GM04504 (cell line): Measurements from ENCODE around the gene DUSP22.
"Not testable (repeated sequence)": the region's sequence is repeated elsewhere in the genome, so short reads cannot be mapped to it uniquely, and the experiment has no call there.

ENCODE experiments used
- DNase-seq: peaks from one replicate; pipeline ENCODE4 v3.0.0-alpha.2; 2012; ENCODE audit warnings: low read depth

DUSP22 gene

DNA sequence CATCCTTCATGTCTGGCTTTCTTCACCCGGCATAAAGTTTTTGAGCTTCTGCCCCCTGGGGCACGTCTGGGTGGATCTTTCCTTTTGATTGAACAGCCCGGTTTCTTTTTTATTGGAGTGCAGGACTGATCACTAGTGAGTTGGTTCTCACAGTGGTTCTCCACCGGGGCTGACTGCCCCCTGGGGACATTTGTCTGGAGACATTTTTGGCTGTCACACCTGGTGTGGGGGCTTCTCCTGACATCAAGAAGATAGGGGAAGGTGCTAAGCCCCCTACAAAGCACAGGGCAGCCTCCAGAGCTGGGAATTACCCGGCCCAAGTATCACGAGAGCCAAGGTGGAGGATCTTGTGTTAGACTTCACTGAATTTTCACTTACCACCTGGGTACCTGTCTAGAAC lies 73.5 kb downstream of the DUSP22 start:
- no peak for DNase-seq

DNA sequence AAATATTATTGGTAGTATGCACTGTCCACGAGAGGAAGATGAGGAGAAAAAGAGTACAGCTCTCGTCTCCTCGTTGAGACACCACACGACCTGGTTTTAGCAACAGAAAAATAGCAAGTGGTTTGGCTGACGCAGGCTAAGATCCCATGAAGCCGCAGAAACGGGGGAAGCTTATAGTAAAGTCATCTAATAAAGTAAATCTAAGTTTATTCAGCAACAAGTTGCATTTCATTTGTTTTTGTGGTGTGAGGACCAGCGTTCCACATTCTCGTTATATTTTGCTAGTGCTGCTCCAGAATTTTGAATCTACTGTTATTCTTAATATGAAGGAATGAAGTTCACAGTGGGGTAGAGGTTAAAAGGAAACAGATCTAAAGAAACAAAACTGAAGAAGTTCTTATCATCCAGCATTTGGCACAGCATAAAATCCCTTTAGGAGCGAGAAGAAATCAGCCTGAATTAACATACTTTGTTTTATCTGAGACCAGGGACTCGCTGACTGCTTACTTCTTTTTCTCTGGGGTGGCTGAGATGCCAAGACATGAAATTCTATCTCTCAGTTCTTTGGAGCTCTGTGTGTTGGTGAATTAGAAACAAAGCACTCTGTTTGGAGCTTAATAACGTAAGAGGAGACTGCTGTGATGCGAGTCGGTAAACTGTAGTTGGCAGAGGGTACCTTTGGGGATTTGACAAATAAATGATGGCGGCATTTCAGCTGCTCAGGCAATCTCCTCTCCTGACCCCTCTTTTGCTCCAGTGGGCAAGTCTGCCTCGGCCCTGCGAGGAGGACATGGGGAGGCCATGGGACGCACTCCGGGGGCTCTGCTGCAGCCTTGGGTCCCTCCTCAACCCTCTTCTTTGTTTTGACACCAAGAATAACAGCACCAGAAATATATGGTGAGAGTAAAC lies 74.4 kb downstream of the DUSP22 start:
- no peak for DNase-seq

DNA sequence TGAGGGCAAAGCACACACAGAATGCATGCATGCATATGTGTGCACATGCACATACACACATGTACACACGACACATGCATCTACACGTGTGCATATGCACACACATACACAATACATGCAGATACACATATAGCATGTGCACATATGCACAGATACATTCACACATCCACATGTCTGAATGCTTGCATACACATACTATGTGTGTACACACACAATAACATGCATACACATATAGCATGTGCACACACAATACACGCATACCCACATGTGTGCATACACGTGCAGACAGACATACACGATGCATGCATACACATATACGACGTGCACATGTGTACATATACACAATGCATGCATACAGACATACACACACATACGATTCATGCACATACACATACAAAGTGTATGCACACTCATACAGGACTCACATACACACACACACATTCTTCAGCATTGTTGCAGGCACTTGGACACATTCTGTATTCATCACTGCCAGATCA lies 75.1 kb downstream of the DUSP22 start:
- no peak for DNase-seq

DNA sequence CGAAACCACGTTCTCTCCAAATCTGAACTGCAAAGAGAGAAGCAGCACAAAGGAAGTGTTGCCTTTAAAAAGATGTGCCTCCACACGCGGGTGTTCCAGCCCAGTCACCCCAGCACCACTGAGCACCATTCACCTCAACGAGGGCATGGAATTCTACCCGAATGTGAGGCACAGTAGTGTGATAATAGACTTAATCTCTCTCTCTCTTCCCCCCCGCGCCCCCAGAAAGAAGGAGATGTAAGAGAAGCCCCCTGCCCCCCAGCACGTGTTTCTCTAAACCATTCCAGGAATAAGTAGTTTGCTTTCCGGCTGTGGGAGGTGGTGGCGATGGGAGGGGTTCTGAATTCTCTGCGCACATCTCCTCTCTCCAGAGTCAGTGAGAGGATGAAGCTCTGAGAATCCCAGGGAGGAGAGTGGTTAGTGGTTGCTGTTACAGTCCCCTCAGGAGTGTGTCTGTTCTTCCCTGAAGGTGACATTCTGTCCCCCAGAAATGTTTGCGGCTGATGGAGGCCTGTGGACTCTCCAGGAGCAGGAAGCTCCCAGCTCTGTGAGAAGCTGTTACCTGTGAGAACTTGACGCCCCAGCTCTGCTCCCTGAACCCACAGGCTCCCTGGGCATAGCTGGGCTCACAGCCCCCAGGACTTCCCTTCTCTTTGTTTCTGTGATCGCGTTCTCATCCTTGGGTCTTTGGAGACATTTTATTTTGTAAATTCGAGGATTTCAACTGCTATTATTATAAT lies 75.8 kb downstream of the DUSP22 start:
- DNase-seq = no peak

DNA sequence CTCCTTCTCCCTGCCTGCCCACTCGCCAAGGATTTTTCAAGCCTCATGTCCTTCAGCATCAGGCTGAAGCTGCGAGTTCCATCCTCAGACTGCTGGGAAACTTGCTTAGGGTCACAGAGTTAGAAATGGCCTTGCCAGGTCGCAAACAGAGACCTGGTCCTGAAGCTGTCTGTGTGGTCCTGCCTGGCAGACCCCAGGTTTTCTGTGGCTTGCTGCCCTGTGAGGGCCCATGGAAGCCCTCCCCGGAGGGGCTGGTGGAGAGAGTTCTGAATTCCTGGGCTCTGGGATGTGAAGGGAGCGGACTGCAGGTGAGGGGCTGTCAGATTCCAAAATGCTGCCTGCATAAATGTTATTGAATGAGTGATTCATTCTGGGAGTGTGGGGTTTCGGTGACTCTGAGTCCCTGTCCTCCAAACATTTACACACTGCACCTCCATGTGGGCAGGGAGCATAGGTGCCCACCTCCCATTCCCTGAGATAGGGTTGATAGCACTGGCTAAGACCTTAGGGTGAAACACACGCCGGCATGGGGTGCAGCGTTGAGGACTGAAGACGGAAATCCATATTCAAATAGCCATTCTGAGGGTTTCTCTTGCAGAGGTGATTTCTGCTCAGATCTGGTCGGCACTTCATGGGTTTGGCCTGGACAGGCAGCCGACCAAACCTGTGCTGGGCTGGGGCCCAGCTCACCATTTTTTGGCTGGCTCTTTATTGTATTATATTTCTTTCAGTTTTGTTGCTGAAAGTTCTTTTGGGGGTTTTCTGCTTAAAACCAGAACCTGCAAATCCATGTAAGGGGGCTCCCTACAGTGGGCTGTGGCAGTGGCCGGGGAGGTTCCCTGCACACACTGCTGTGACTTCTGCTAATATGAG lies 77.5 kb downstream of the DUSP22 start:
- DNase-seq = no peak

DNA sequence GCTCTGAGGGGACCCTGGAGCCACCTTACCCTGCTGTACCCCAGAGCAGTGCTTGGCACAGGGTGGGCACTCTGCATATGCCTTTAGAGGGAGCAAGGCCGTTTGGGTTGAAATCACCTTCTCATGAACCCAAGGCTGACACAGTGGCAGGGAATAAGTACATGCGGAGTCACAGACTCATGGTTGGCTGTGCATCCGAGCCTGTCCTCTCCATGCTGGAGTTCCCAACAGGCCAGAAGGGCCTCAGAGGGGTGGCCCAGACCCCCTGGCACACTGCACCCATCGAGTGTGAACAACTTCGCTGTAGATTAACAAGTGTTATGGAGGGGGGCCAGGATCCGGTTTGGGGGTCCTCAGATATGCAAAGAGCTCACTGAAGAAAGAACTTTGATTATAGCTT lies 78.3 kb downstream of the DUSP22 start:
- DNase-seq = no peak

DNA sequence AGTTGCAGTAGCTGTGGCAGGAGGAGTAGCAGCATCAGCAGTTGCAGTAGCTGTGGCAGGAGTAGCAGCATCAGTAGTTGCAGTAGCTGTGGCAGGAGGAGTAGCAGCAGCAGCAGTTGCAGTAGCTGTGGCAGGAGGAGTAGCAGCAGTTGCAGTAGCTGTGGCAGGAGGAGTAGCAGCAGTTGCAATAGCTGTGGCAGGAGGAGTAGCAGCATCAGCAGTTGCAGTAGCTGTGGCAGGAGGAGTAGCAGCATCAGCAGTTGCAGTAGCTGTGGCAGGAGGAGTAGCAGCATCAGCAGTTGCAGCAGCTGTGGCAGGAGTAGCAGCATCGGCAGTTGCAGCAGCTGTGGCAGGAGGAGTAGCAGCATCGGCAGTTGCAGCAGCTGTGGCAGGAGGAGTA lies 79.6 kb downstream of the DUSP22 start:
- DNase-seq = not testable (repeated sequence)

DNA sequence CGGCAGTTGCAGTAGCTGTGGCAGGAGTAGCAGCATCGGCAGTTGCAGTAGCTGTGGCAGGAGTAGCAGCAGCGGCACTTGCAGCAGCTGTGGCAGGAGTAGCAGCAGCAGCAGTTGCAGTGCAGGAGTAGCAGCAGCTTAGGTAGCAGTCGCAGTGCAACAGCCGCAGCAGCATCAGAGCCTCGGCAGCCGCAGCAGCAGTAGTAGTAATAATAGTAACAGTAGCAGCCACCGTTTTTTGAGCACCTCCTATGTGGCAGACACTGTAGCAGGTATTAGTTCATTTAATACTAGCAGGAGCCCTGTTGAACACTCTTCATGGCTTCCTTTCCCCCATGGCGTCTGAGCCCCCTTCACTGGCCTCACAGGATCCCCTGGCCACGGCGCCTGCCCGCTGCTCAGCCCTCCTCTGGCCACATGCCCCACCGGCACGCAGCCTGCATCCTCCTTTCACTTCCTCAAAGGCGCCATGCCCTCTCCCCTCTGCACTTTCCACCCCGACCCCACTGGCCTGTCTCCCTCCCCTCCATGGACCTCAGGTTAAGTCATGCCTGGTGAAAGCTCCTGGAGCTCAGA lies 80.1 kb downstream of the DUSP22 start:
- no peak for DNase-seq

DNA sequence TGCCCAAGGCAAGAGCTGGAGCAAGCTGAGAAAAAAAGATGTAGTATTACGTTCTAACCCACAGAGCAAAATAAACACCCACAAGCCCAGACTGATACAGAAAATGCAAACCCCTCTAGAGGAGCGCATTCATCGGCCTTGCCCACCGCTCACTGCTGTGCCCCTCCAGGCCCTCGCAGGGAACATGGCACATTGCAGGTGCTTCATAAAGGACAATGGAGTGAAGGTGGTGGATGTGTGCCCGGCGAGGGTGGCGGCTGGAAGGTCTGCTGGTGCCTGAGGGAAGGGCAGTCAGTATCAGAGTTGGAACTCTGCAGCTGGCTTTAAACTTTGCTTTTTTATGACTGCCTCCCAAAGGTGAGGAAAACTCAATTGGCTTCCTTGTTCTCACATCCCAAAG lies 80.7 kb downstream of the DUSP22 start:
- no peak for DNase-seq

DNA sequence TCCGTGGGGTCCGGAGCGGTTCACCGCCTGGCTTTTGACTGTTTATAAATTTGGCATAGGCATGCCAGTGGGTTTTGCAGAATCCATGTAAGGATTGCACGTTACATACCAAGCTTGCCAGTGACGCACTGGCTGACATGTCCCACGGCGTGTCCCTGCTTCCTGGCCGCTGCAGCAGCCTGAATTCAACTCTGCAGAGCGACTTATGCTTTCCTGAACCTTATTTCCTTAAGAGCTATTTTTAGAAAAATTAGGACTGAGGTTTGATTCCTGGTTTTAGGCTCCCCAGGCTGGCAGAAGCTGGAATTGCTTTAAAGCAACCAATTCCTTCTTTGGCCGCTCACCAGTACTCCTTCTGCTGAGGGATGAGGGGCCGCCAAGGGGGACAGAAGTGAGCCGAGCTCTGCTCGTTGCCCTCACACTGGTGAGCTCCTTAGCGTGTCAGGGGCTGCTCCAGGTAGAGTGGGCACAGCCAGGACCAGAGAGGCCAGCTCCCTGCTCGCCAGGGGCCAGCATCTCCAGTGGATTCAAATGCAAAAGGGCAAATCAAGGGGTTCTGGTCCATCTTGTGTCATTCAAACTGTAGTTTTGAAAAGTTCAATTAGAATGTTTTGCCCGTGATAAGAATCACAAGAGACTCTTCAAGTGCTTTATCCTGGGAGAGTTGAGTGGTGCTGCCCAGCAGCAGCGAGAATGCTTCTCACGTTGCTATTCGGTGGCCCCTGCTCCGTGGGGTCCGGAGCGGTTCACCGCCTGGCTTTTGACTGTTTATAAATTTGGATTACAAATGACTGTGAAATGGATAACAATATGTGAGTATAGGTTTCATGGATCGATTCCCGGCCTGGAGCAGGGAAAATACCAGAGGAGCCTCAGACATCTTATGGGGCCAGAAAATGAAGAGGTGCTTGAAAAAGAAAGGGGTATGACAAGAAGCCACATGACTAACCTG lies 81.8 kb downstream of the DUSP22 start:
- DNase-seq = no peak

DNA sequence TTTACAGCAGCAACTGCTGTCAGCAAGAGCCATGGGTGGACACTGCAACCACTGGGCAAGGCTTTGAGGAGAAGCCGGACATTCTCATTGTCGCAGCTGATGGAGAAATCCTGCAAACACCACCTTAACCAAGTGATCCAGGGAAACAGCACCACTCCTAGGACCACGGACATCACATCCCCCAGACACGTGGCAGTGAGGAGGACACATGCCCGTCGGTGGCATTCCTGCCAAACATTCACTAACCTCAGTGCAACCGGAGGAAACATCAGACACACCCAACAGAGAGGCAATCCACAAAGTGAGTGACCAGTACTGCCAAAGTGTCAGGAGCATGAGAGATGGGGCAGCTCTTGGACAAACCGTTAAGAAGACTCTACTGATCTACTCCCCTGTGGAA lies 82.7 kb downstream of the DUSP22 start:
- DNase-seq = no peak

DNA sequence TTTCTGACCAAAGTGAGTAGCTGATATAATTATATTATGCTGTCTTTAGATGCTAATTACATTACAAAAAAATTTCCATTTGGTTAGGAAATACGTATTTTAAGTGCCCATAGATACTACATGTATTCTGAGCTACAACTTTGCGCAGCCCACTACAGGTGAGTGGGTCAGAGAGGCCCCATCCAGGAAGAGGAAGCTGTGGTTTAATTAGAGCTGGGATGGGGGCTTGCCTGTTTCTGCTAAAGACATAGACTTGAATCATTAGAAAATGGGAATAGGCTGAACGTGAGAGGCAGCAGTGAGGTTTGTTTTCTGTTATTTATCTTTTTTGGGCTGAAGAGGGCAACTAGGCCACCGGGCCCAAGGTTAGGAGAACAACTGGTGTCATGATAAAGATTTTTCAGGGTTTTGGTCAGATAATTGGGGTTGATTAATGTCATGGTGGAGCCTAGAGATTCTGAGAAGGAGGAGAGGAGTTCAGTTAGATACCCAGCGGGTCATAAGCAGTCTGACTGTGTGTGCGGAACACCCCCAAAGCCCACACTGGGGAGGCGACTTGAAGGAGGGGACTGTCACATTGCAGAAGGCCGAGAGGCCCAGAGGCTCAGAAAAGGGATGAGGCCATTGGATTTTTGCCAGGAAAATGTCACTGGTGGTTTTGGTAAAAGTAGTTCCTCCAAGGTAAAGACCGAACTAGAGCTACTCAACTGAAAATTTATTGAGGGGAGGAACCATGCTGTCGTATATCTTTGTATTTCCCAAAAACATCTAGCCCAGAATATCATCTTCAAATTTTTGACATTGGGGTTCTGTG lies 84.7 kb downstream of the DUSP22 start:
- no peak for DNase-seq

DNA sequence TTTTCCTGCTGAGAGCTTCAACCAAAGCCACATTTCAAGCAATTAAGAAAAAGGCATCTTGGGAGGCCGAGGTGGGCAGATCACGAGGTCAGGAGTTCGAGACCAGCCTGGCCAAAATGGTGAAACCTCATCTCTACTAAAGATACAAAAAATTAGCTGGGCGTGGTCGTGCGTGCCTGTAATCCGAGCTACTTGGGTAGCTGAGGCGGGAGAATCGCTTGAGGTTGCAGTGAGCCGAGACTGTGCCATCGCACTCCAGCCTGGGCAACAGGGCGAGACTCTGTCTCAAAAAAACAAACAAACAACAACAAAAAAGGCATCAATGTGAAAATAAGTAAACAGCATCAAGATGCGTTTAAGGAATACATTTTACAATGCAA lies 85.3 kb downstream of the DUSP22 start:
- not testable (repeated sequence) for DNase-seq

DNA sequence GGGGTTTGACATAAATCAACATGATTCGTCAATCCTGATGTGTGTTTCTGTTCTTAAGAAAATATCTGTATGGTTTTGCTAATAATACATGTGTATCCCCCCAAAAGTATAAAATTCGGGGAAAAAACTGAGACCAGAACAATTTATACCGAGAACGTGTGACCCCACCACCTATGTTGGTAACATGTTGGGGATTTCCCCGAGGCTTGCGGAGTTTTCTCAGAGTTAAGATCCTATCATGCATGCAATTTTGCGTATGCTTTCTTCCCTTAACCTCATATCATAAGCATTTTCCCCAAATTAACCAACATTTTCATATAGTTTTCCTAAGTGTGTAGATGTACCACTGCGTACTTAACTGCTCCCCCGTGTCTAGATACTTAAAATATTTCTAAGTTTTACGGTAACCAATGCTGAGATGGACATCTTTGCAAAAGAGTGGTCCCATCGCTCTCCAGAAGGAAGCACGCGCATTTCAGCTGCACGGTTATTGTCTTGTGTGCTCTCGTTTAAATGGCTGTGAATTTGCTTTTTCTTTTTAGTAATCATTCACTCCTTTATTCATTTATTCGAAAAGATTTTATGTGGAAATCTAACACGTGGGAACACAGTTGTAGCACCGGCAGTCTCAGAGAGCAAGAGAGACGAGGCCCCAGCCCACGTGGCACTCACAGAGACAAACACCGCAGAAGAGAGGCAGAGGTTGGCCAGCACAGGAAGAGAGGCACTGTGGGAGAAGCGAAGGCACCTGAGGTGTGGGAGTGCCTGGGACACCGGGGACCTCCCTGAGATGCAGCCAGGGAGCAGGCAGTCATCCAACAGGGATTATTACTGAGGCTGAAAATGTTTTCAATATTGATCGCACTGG lies 86.0 kb downstream of the DUSP22 start:
- no peak for DNase-seq

DNA sequence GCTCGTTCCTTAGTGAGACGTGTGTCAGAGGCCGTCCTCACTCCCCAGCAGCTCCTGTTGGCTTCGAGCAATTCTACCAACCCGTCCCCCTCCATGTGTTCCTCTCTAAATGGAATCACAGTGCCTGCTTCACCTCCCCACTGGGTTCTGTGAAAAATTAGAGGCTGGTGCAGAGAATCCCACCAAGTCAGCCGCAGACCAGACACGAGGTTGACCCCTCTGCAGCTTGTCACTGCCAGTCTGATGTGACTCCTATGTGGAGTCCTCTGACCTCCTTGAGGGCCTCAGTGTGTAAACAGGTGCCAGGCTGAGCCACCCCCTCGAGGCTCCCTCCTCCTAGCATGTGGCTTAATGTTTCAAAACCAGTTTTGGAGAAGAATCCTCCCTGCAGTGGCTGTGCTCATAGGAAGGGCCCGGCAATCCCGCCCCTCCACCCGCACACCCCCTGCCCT lies 86.7 kb downstream of the DUSP22 start:
- DNase-seq = no peak

DNA sequence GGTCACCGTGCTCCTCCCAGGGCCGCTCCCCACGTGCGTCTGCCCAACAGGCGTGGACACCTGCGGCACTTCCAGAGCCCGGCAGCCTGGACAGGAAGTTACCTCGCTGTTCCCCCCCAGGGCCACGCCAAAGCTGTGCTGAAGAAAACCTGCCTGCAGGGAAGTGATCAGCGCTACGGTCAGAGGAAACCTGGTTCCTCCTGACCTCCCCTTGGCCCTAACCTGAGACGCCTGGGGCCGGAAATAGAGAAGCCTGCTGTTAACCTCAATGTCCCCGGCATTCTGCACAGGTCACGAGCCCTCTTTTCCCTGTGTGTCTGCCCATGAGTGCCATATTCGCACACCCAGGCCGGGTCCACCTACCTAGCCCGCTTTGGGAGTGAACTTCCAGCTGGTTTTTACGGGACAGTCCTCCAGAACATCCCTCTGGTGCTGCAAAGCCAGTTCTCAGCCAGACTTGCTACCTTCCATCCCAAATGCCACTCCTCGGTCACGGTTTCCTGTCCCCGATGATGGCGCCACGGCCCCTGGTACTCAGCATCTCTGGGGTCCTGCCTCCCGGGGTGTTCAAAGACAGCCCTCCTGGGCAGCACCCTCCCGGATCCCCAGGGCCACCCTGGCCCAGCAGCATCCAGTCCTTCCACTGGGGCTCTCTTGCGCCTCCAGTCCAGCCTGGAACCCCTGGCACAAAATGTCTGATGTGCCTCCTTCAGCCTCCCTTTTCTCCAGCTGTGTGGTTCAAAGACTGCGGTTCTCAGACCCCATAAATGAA lies 87.3 kb downstream of the DUSP22 start:
- no peak for DNase-seq

DNA sequence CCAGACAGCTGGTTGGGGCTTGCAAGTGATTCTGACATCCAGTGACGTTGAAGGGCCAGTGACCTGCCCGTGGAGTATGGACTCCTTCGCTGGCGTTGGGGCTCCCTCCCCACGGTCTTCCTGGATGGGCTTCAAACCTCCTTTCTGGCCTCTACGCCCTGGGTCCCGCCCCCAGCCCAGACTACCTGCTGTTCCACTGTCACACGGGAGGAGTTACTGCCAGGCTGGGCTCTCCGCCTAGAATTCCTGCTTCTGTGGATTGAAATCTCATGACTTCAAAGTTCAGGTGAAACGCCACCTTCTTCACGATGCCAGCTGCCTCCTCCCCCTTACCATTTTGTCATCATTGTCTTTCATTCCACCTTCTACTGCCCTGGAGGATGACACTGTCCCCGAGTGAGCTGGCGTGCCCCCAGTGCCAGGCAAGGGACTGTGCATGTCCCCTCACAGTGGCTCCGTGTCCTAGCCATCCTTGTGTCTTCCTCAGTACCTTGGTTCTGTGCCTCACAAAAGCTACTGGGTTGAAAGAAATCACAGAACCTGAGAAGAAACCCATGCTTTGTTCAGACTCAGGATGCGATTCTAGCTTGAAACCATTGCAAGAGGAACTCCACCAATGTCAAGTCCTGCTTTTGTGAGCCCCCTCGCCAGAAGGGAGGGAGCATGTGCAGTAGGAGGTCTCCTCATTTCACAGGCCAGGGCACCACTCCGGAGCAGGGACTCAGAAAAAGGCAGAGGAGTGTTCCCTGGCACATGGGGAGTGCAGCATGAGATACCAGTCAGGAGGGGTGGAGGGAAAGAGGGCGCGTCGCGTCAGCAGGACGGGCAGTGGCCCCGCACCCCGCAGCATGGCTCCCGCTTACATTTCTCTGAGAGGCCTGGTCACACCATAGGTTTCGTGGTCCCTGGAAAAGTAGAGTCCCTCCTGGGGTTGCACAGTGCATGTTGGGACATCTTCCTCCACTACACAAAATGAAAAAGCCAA lies 88.2 kb downstream of the DUSP22 start:
- DNase-seq = no peak
